HCT116 (cell line): ENCODE results near the gene TICAM2. TPM values are rescaled to one million over a fixed set of nuclear protein-coding genes. Genes with fewer than 3 reads are reported as not detected.

Experiments
- ATAC-seq: fragments of 200-7000 bp; cut with Tn5 transposase; 2 replicates; pipeline ENCODE4 v1.9.1; 2020; ENCODE audit warnings: mild to moderate bottlenecking, moderate library complexity
- BruUV-seq: library from RNA; stranded (reverse); fragments of 400-500 nt; replicated peaks from 2 replicates; lab custom pipeline; 2021; lab: Mats Ljungman, UMichigan
- CTCF ChIA-PET: fragments of 300-600 bp; sonication (Branson Sonifier 250); formaldehyde crosslinking; loops from one replicate; lab custom pipeline; 2021; ENCODE audit warnings: antibody characterized with exemption; lab: Charles Lee
- POLR2A ChIA-PET: fragments of 300-600, 350-600 bp; sonication (Branson Sonifier 250); formaldehyde crosslinking; loops from one replicate; lab custom pipeline; 2021; ENCODE audit warnings: antibody characterized with exemption; lab: Charles Lee
- RAD21 ChIA-PET, 2 experiments: fragments of 300-600 bp; sonication (Branson Sonifier 250); formaldehyde crosslinking; loops; one replicate each; lab custom pipeline; 2023; ENCODE audit warnings: low total read pairs in 2 of 2; ENCODE audit not compliant: uncharacterized antibody in 2 of 2, unreplicated experiment in 2 of 2, low non-redundant PET in 1 of 2; lab: Charles Lee
- DNase-seq: peaks from one replicate; pipeline ENCODE4 v3.0.0-alpha.2; 2010; ENCODE audit warnings: low read depth, low spot score
- H2AFZ ChIP-seq: fragments of 200-600 bp; shearing (Covaris generic), sonication (generic); 2 replicates; pipeline ENCODE4 v1.6.1; 2017; ENCODE audit warnings: low read depth, mixed run types, mixed read lengths, antibody characterized with exemption, low read length; ENCODE audit not compliant: poor library complexity, severe bottlenecking
- H3K27ac ChIP-seq: 2 replicates; pipeline ENCODE4 v1.5.1; 2012; ENCODE audit warnings: low read depth, low read length
- H3K27me3 ChIP-seq: fragments of 200-600 bp; sonication (generic); 2 replicates; pipeline ENCODE4 v1.6.1; 2016; ENCODE audit warnings: mixed run types, low read length, mixed read lengths; ENCODE audit not compliant: insufficient read depth
- H3K36me3 ChIP-seq, 2 experiments: fragments of 200-500 bp in 1 of 2; fragments of 200-600 bp in 1 of 2; sonication (Bioruptor generic) in 1 of 2; sonication (generic) in 1 of 2; 2 replicates each; pipeline versions ENCODE4 v1.5.1 to v1.6.1; 2014 to 2016; ENCODE audit warnings: low read length in 2 of 2, inconsistent platforms in 1 of 2, mixed read lengths in 1 of 2, mixed run types in 1 of 2; ENCODE audit not compliant: insufficient read depth in 2 of 2, control insufficient read depth in 1 of 2
- H3K4me1 ChIP-seq, 2 experiments: fragments of 200-600 bp in 1 of 2; sonication (generic) in 1 of 2; 2 replicates each; pipeline versions ENCODE4 v1.5.1 to v1.6.1; 2012 to 2017; ENCODE audit warnings: low read length in 2 of 2, inconsistent platforms in 1 of 2, mild to moderate bottlenecking in 1 of 2, mixed read lengths in 1 of 2, mixed run types in 1 of 2, moderate library complexity in 1 of 2; ENCODE audit not compliant: insufficient read depth in 2 of 2, control insufficient read depth in 1 of 2
- H3K4me2 ChIP-seq: fragments of 200-600 bp; sonication (generic); 2 replicates; pipeline ENCODE4 v1.6.1; 2017; ENCODE audit warnings: mixed run types, low read length, mixed read lengths
- H3K4me3 ChIP-seq, 2 experiments: fragments of 200-600 bp in 1 of 2; sonication (generic) in 1 of 2; replicated peaks in 1 of 2; 2 replicates each; pipeline ENCODE4 v1.5.1; 2011 to 2016; ENCODE audit warnings: low read length in 2 of 2, control low read depth in 1 of 2, low read depth in 1 of 2, mild to moderate bottlenecking in 1 of 2, mixed read lengths in 1 of 2, mixed run types in 1 of 2
- H3K79me2 ChIP-seq: fragments of 200-600 bp; sonication (generic); 2 replicates; pipeline ENCODE4 v1.6.1; 2017; ENCODE audit warnings: mild to moderate bottlenecking, mixed run types, low read length, moderate library complexity, mixed read lengths; ENCODE audit not compliant: insufficient read depth
- H3K9ac ChIP-seq: fragments of 200-600 bp; sonication (generic); 2 replicates; pipeline ENCODE4 v1.6.1; 2016; ENCODE audit warnings: low read length, mixed read lengths
- H3K9me2 ChIP-seq: fragments of 200-600 bp; sonication (generic), shearing (Covaris generic); 2 replicates; pipeline ENCODE4 v1.6.1; 2017; ENCODE audit warnings: mixed run types, mild to moderate bottlenecking, moderate library complexity; ENCODE audit not compliant: insufficient read depth
- H3K9me3 ChIP-seq, 2 experiments: fragments of 200-500 bp in 1 of 2; fragments of 200-600 bp in 1 of 2; sonication (Bioruptor generic) in 1 of 2; sonication (generic) in 1 of 2; 2 replicates each; pipeline ENCODE4 v1.6.1; 2014 to 2017; ENCODE audit warnings: low read length in 2 of 2, mixed read lengths in 2 of 2, inconsistent platforms in 1 of 2, low read depth in 1 of 2, mild to moderate bottlenecking in 1 of 2, mixed run types in 1 of 2, moderate library complexity in 1 of 2; ENCODE audit not compliant: control insufficient read depth in 1 of 2, insufficient read depth in 1 of 2
- H4K20me1 ChIP-seq: fragments of 200-600 bp; sonication (generic), shearing (Covaris generic); 2 replicates; pipeline ENCODE4 v1.6.1; 2017; ENCODE audit warnings: mixed run types, mild to moderate bottlenecking, moderate library complexity; ENCODE audit not compliant: insufficient read depth
- CBX3 ChIP-seq: IDR thresholded peaks from 2 replicates; pipeline ENCODE4 v1.6.1; 2012; ENCODE audit warnings: low read depth
- CEBPB ChIP-seq: IDR thresholded peaks from 2 replicates; pipeline ENCODE4 v1.6.1; 2012; ENCODE audit warnings: low read depth
- EGR1 ChIP-seq: IDR thresholded peaks from 2 replicates; pipeline ENCODE4 v1.6.1; 2012; ENCODE audit warnings: low read depth
- ELF1 ChIP-seq: IDR thresholded peaks from 2 replicates; pipeline ENCODE4 v1.6.1; 2012; ENCODE audit warnings: low read depth, borderline replicate concordance
- EZH2 ChIP-seq: fragments of 200-600 bp; sonication (generic); IDR thresholded peaks from 2 replicates; pipeline ENCODE4 v1.6.1; 2017; ENCODE audit warnings: antibody characterized with exemption, mixed run types
- FOSL1 ChIP-seq: IDR thresholded peaks from 2 replicates; pipeline ENCODE4 v1.6.1; 2012; ENCODE audit warnings: low read depth
- POLR2A ChIP-seq: IDR thresholded peaks from 2 replicates; pipeline ENCODE4 v1.7.0; 2011; ENCODE audit warnings: borderline replicate concordance; ENCODE audit not compliant: insufficient read depth, insufficient read length; ENCODE audit errors: extremely low read depth
- SP1 ChIP-seq: IDR thresholded peaks from 2 replicates; pipeline ENCODE4 v1.6.1; 2012; ENCODE audit warnings: low read depth
- SRF ChIP-seq: IDR thresholded peaks from 2 replicates; pipeline ENCODE4 v1.6.1; 2012; ENCODE audit warnings: low read depth
- YY1 ChIP-seq: IDR thresholded peaks from 2 replicates; pipeline ENCODE4 v1.6.1; 2011; ENCODE audit warnings: low read length, low read depth, moderate library complexity, mild to moderate bottlenecking; ENCODE audit not compliant: insufficient replicate concordance; ENCODE audit errors: extremely low read depth
- ZFX ChIP-seq: fragments of 450-650 bp; IDR thresholded peaks from 2 replicates; pipeline ENCODE4 v1.6.1; 2017
- ZNF274 ChIP-seq: fragments of 200-500 bp; sonication (Bioruptor generic); IDR thresholded peaks from 2 replicates; pipeline ENCODE4 v1.6.1; 2014; ENCODE audit warnings: mild to moderate bottlenecking, low read depth, low read length, inconsistent platforms
- intact Hi-C: fragments of 100-400 bp; cut with micrococcal nuclease; formaldehyde crosslinking; loops from 2 replicates; pipeline ENCODE4 v1.10.0; 2022
- total RNA-seq: library from RNA; stranded (reverse); gene quantifications from one replicate; pipeline ENCODE4 v1.2.1, GENCODE V29; 2021; ENCODE audit not compliant: unreplicated experiment
- TF ChIP-seq, protein P1 (sequence below): IDR thresholded peaks from 2 replicates; pipeline ENCODE4 v1.6.1; 2012
- TF ChIP-seq, protein P2 (sequence below): IDR thresholded peaks from 2 replicates; pipeline ENCODE4 v1.6.1; 2012; ENCODE audit warnings: low read depth

The TICAM2 gene
- total RNA-seq, 1 experiment from 2014 or later = 2.9 TPM

DNA sequence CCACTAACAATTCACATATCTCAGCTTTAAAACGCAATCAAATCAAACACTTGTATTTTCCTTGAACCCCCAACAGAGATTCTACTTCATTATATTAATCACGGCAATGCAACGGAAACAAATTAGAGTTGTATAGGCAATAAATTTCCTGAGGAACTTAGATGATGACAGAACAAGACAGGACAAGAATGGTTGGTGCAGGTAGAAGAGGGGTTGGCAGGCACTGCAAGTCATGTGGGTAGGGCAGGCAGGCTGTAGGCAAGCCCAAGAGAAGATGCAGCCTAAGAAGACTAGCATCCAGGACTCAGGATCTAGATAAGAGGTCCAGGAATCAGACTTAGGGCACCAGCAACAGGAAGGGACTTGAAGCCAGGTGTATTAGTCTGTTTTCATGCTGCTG is 41.1 kb downstream of the TICAM2 start:
- no peaks in the 10 kb centered on the region for H3K79me2 ChIP-seq
- H3K27ac ChIP-seq = no peak overlapping the region
- no peaks in the 10 kb centered on the region for H3K9me2 ChIP-seq
- CTCF ChIA-PET = no interaction called here
- no peaks in the 10 kb centered on the region for H3K9me3 ChIP-seq
- POLR2A ChIA-PET = no interaction called here
- DNase-seq = no peak
- H3K27me3 ChIP-seq = no peaks in the 10 kb centered on the region
- peaks cover 0 to 6% of the 10 kb centered on the region in 2 experiments; a peak in 1 of 4 replicates for H3K4me1 ChIP-seq
- H3K36me3 ChIP-seq = no peaks in the 10 kb centered on the region
- BruUV-seq = no TSS peak
- intact Hi-C loops = no loop called here
- no peaks in the 10 kb centered on the region for H4K20me1 ChIP-seq
- H3K4me3 ChIP-seq = no peak overlapping the region
- no peak overlapping the region for H3K9ac ChIP-seq
- no peak overlapping the region for H2AFZ ChIP-seq
- RAD21 ChIA-PET = no interaction called here
- no peak overlapping the region for H3K4me2 ChIP-seq
- ATAC-seq = no peak
- TF ChIP-seq ZFX (no peak), POLR2A (no peak), CBX3 (no peak), ZNF274 (no peak), YY1 (no peak), SP1 (no peak), EGR1 (no peak), SRF (no peak), FOSL1 (no peak), ELF1 (no peak), EZH2 (no peak), CEBPB (no peak)
- TF ChIP-seq, protein P1, sequence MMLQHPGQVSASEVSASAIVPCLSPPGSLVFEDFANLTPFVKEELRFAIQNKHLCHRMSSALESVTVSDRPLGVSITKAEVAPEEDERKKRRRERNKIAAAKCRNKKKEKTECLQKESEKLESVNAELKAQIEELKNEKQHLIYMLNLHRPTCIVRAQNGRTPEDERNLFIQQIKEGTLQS = no peak
- TF ChIP-seq, protein P2, sequence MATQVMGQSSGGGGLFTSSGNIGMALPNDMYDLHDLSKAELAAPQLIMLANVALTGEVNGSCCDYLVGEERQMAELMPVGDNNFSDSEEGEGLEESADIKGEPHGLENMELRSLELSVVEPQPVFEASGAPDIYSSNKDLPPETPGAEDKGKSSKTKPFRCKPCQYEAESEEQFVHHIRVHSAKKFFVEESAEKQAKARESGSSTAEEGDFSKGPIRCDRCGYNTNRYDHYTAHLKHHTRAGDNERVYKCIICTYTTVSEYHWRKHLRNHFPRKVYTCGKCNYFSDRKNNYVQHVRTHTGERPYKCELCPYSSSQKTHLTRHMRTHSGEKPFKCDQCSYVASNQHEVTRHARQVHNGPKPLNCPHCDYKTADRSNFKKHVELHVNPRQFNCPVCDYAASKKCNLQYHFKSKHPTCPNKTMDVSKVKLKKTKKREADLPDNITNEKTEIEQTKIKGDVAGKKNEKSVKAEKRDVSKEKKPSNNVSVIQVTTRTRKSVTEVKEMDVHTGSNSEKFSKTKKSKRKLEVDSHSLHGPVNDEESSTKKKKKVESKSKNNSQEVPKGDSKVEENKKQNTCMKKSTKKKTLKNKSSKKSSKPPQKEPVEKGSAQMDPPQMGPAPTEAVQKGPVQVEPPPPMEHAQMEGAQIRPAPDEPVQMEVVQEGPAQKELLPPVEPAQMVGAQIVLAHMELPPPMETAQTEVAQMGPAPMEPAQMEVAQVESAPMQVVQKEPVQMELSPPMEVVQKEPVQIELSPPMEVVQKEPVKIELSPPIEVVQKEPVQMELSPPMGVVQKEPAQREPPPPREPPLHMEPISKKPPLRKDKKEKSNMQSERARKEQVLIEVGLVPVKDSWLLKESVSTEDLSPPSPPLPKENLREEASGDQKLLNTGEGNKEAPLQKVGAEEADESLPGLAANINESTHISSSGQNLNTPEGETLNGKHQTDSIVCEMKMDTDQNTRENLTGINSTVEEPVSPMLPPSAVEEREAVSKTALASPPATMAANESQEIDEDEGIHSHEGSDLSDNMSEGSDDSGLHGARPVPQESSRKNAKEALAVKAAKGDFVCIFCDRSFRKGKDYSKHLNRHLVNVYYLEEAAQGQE = no peak
